OCI-LY3 (cell line): Measurements from ENCODE around the gene SLC32A1.

Experiments
- H2AFZ ChIP-seq: fragments of 200-600, 300-600 bp; shearing (Covaris generic); 2 replicates; pipeline ENCODE4 v1.6.0; 2014; ENCODE audit warnings: antibody characterized with exemption, low read depth, low read length
- H3K27ac ChIP-seq: fragments of 200-600, 300-600 bp; sonication (generic); 2 replicates; pipeline ENCODE4 v1.5.1; 2014; ENCODE audit warnings: mild to moderate bottlenecking, low read length, moderate library complexity, mixed read lengths
- H3K27me3 ChIP-seq: fragments of 200-600, 300-600 bp; sonication (generic); 2 replicates; pipeline ENCODE4 v1.6.1; 2014; ENCODE audit warnings: low read depth, low read length, mixed read lengths
- H3K36me3 ChIP-seq: fragments of 200-600, 300-600 bp; sonication (generic); replicated peaks from 2 replicates; pipeline ENCODE3; 2014; ENCODE audit warnings: low read depth, low read length, mixed read lengths
- H3K4me1 ChIP-seq: fragments of 300-600, 200-600 bp; sonication (generic); 2 replicates; pipeline ENCODE4 v1.6.1; 2014; ENCODE audit warnings: low read length, mixed read lengths
- H3K4me2 ChIP-seq: fragments of 200-600, 300-600 bp; sonication (generic); 2 replicates; pipeline ENCODE4 v1.6.1; 2014; ENCODE audit warnings: low read length, mixed read lengths
- H3K4me3 ChIP-seq: fragments of 300-600, 200-600 bp; sonication (generic); 2 replicates; pipeline ENCODE4 v1.5.1; 2014; ENCODE audit warnings: antibody characterized with exemption, mild to moderate bottlenecking, low read length, moderate library complexity
- H3K79me2 ChIP-seq: fragments of 300-600, 200-600 bp; shearing (Covaris generic); 2 replicates; pipeline ENCODE4 v1.6.1; 2014; ENCODE audit warnings: mild to moderate bottlenecking, low read length, mixed read lengths
- H3K9ac ChIP-seq: fragments of 300-600, 200-600 bp; shearing (Covaris generic); 2 replicates; pipeline ENCODE4 v1.6.0; 2014; ENCODE audit warnings: mild to moderate bottlenecking, low read length, moderate library complexity
- H3K9me3 ChIP-seq: fragments of 200-600, 300-600 bp; shearing (Covaris generic); 2 replicates; pipeline ENCODE4 v1.6.1; 2014; ENCODE audit warnings: low read length, mixed read lengths; ENCODE audit not compliant: insufficient read depth
- H4K20me1 ChIP-seq: fragments of 200-600, 300-600 bp; sonication (generic); 2 replicates; pipeline ENCODE4 v1.6.1; 2016; ENCODE audit warnings: low read length, mixed read lengths; ENCODE audit not compliant: insufficient read depth
- EZH2phosphoT487 ChIP-seq: fragments of 200-600 bp; shearing (Covaris generic); IDR thresholded peaks from 2 replicates; pipeline ENCODE4 v1.6.1; 2018; ENCODE audit warnings: antibody characterized with exemption, mixed run types, low read depth
- TF ChIP-seq, protein P1 (sequence below): fragments of 200-600, 300-600 bp; sonication (generic); IDR thresholded peaks from 2 replicates; pipeline ENCODE4 v1.5.1; 2014; ENCODE audit warnings: antibody characterized with exemption, low read length, low read depth

The SLC32A1 gene

DNA sequence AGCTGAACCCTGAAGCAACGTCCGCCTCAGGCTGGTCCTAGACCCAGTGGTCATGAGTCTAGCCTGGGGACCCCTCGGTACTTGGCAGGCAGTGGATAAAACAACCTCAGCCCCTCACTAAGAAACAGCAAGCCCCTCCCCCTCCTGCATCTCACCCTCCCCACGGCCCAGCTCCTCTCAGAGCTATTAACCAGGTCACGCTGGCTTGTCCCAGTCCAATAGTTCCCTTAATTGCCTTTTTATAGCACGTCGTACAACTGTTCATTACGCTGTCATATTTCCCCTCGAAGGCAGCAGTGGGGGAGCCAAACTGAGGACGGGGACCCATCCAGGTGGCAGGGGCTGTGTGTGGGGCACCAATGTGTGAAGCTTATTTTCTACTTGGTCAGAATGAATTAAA is 8.6 kb upstream of the SLC32A1 start:
- peaks cover 71% of the 10 kb centered on the region for H3K27me3 ChIP-seq
- no peak overlapping the region for H2AFZ ChIP-seq
- no peaks in the 10 kb centered on the region for H3K79me2 ChIP-seq
- H3K27ac ChIP-seq: no peak overlapping the region
- H4K20me1 ChIP-seq: no peaks in the 10 kb centered on the region
- H3K36me3 ChIP-seq: no peaks in the 10 kb centered on the region
- H3K4me3 ChIP-seq: no peak overlapping the region
- TF ChIP-seq, protein P1, sequence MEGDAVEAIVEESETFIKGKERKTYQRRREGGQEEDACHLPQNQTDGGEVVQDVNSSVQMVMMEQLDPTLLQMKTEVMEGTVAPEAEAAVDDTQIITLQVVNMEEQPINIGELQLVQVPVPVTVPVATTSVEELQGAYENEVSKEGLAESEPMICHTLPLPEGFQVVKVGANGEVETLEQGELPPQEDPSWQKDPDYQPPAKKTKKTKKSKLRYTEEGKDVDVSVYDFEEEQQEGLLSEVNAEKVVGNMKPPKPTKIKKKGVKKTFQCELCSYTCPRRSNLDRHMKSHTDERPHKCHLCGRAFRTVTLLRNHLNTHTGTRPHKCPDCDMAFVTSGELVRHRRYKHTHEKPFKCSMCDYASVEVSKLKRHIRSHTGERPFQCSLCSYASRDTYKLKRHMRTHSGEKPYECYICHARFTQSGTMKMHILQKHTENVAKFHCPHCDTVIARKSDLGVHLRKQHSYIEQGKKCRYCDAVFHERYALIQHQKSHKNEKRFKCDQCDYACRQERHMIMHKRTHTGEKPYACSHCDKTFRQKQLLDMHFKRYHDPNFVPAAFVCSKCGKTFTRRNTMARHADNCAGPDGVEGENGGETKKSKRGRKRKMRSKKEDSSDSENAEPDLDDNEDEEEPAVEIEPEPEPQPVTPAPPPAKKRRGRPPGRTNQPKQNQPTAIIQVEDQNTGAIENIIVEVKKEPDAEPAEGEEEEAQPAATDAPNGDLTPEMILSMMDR: no peak
- no peak for TF ChIP-seq EZH2phosphoT487
- no peak overlapping the region for H3K9ac ChIP-seq
- H3K4me2 ChIP-seq: no peak overlapping the region
- no peaks in the 10 kb centered on the region for H3K4me1 ChIP-seq
- H3K9me3 ChIP-seq: no peaks in the 10 kb centered on the region

DNA sequence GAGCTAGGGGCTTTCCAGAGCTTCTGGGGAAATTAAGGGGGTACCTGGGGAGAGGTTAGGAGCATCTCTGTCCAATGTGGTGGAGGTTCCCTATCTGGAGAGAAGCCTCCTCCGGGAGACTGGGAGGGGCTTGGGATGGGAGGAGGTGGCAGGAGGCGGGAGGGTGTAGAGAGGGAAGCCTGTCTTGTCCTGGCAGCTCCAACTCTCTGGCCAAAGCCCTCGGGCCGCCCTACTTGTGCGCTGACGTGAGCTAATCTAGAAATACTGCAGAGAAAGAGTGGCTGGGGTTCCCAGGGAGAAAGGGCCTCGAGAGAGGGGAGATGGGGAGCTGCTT is 1.6 kb upstream of the SLC32A1 start:
- H4K20me1 ChIP-seq: no peaks in the 10 kb centered on the region
- H3K27ac ChIP-seq: no peak overlapping the region
- TF ChIP-seq EZH2phosphoT487: no peak
- TF ChIP-seq, protein P1: no peak
- H3K36me3 ChIP-seq: no peaks in the 10 kb centered on the region
- H3K4me1 ChIP-seq: no peaks in the 10 kb centered on the region
- H3K4me3 ChIP-seq: no peak overlapping the region
- H2AFZ ChIP-seq: no peak overlapping the region
- H3K9ac ChIP-seq: no peak overlapping the region
- no peaks in the 10 kb centered on the region for H3K9me3 ChIP-seq
- H3K27me3 ChIP-seq: peaks cover 55% of the 10 kb centered on the region
- no peak overlapping the region for H3K4me2 ChIP-seq
- no peaks in the 10 kb centered on the region for H3K79me2 ChIP-seq

DNA sequence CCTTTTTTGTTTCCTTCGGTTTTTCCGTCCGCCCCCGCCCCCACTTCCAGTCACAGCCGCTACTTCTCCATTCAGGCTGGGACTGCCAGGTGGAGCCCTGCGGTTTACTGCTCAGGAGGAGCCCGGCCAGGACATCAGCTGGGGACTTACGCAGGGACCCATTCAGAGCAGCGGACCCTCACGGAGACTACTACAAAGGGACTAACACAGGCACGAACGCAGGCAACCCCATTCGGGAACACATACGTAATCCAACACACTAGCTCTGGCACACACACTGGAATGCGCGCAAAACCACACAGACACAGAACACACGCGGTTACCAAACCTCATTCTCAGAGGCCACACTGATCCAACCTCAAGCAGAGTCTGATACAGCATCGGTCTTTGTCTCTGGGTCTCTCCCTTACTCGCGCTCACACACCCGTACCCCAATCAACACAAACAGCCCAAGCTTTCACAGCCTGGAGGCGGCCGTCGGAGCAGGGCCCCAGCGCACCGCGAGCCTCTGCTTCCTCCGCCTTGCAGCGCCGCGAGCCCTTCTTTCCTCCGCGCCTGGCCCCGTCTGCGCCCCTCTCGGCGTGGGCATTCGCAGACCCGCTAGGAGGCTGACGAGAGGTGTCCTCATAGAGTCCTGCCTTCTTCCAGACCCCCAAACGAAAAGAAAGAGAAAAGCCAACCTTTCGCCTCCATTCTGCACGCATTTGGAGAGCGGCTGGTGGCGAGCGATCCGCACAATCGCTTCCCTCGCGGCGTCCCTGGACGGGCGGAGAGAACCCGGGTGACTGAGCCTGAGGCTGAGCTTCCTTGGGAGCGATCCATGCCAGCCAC is 1.1 kb upstream of the SLC32A1 start:
- TF ChIP-seq EZH2phosphoT487: no peak
- TF ChIP-seq, protein P1: no peak
- Histone ChIP-seq H3K4me3 (no peak overlapping the region), H3K36me3 (no peaks in the 10 kb centered on the region), H3K4me1 (no peaks in the 10 kb centered on the region), H3K27me3 (peaks cover 49% of the 10 kb centered on the region), H3K9ac (no peak overlapping the region), H3K27ac (no peak overlapping the region), H4K20me1 (no peaks in the 10 kb centered on the region), H3K4me2 (no peak overlapping the region), H2AFZ (no peak overlapping the region), H3K79me2 (no peaks in the 10 kb centered on the region), H3K9me3 (no peaks in the 10 kb centered on the region)

DNA sequence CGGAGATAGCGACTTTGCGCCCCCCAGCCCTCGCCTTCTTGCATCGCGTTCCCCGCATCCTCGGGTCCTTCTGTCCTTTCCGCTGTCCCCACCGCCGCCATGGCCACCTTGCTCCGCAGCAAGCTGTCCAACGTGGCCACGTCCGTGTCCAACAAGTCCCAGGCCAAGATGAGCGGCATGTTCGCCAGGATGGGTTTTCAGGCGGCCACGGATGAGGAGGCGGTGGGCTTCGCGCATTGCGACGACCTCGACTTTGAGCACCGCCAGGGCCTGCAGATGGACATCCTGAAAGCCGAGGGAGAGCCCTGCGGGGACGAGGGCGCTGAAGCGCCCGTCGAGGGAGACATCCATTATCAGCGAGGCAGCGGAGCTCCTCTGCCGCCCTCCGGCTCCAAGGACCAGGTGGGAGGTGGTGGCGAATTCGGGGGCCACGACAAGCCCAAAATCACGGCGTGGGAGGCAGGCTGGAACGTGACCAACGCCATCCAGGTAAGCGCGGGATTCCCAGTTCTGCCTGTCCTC is 401 bp downstream of the SLC32A1 start:
- Histone ChIP-seq H3K27ac (no peak overlapping the region), H3K9me3 (no peaks in the 10 kb centered on the region), H3K4me2 (no peak overlapping the region), H3K4me3 (no peak overlapping the region), H3K36me3 (no peaks in the 10 kb centered on the region), H3K27me3 (peaks cover 36% of the 10 kb centered on the region), H3K9ac (no peak overlapping the region), H4K20me1 (no peaks in the 10 kb centered on the region), H3K4me1 (no peaks in the 10 kb centered on the region), H2AFZ (no peak overlapping the region), H3K79me2 (no peaks in the 10 kb centered on the region)
- TF ChIP-seq, protein P1: no peak
- TF ChIP-seq EZH2phosphoT487: no peak
